SHP77 (cell line): ENCODE results near the gene ATP2A1.
"Not testable (repeated sequence)": the region's sequence is repeated elsewhere in the genome, so short reads cannot be mapped to it uniquely, and the experiment has no call there.

ENCODE experiments used
- DNase-seq, 2 experiments: peaks; one replicate each; lab custom pipeline; 2025; lab: John Stamatoyannopoulos, UW

ATP2A1 gene

GRCh38 chr16:28881565-28881964, 3.3 kb downstream of the ATP2A1 start:
- DNase-seq, result not testable (repeated sequence)

- no peak for DNase-seq
These were observed 4.4 kb downstream of the ATP2A1 start for GRCh38 chr16:28882551-28883160.

GRCh38 chr16:28883221-28883996, 5.1 kb downstream of the ATP2A1 start:
- no peak for DNase-seq

- DNase-seq, result no peak
These were observed 5.8 kb downstream of the ATP2A1 start for GRCh38 chr16:28884045-28884444.

GRCh38 chr16:28886945-28887344, 8.7 kb downstream of the ATP2A1 start:
- DNase-seq, result no peak

- DNase-seq, result not testable (repeated sequence)
These were observed 12.1 kb downstream of the ATP2A1 start for GRCh38 chr16:28890355-28890754.

- DNase-seq, result no peak
These were observed 13.9 kb downstream of the ATP2A1 start for GRCh38 chr16:28891964-28892890.

- no peak for DNase-seq
These were observed 15.0 kb downstream of the ATP2A1 start for GRCh38 chr16:28893291-28893690.

- DNase-seq, result no peak
These were observed 17.3 kb downstream of the ATP2A1 start for GRCh38 chr16:28895609-28896008.

GRCh38 chr16:28897826-28898225, 19.5 kb downstream of the ATP2A1 start:
- DNase-seq, result no peak

- no peak for DNase-seq
These were observed 20.0 kb downstream of the ATP2A1 start for GRCh38 chr16:28898266-28898665.

GRCh38 chr16:28898942-28899341, 20.7 kb downstream of the ATP2A1 start:
- no peak for DNase-seq

- no peak for DNase-seq
These were observed 21.7 kb downstream of the ATP2A1 start for GRCh38 chr16:28899882-28900590.

GRCh38 chr16:28900601-28901000, 22.3 kb downstream of the ATP2A1 start:
- DNase-seq, result no peak

- no peak for DNase-seq
These were observed 23.6 kb downstream of the ATP2A1 start for GRCh38 chr16:28901862-28902261.

GRCh38 chr16:28902909-28903308, 24.6 kb downstream of the ATP2A1 start:
- no peak for DNase-seq

GRCh38 chr16:28903344-28904042, 25.2 kb downstream of the ATP2A1 start:
- no peak for DNase-seq

- DNase-seq, result no peak
These were observed 26.1 kb downstream of the ATP2A1 start for GRCh38 chr16:28904363-28904762.

- no peak for DNase-seq
These were observed 26.5 kb downstream of the ATP2A1 start for GRCh38 chr16:28904828-28905227.

GRCh38 chr16:28905229-28905754, 27.0 kb downstream of the ATP2A1 start:
- no peak for DNase-seq

- DNase-seq, result no peak
These were observed 27.6 kb downstream of the ATP2A1 start for GRCh38 chr16:28905800-28906372.
